GM21423 (cell line): ENCODE data around the gene DIRAS1.

Experiments
- ATAC-seq: cut with Tn5 transposase; IDR thresholded peaks from one replicate; pipeline ENCODE4 v1.9.1; 2021; ENCODE audit warnings: mild to moderate bottlenecking, moderate library complexity; ENCODE audit not compliant: unreplicated experiment

DIRAS1 gene

DNA sequence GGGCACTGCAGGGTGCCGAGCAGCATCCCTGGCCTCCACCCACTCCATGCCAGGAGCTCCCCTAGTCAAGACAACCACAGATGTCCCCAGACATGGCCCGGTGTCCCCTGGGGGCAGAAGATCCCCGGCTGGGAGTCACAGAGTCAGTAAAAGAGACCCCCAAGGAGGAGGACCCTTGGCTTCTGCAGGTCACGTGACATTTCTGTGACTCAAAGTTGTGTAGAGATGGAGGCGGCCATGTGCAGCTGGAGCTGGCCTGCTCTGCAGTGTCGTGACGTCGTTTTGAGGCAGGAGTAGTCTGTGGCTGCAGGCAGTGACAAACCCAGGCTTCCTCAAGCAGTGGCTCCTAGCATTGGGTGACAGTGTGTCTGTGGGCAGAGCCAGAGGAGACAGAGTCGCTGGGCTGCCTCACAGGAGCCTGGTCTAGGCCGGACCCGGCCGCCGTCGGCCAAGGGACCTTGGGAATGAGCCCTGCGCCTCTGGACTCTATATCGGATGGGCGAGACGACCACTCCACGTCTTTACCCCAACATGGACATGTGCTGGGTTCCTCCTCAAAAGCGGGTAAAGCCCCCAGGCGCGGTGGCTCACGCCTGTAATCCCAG lies 7.7 kb upstream of the DIRAS1 start:
- ATAC-seq, result no peak

DNA sequence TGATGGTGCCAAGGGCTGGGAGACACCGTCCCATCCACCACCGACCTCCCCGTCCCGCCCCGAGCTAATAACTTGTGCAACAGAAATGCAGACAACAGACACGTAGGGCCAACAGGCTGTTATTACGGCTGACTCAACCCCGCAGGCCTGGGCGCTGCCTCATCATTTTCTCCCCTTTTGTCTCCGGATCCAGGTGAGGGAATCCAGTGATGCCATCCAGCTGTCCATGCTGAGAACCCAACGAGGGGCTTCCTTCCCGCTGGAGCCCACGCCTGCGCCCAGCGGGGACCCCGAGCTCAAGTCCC lies 6.4 kb upstream of the DIRAS1 start:
- no peak for ATAC-seq

DNA sequence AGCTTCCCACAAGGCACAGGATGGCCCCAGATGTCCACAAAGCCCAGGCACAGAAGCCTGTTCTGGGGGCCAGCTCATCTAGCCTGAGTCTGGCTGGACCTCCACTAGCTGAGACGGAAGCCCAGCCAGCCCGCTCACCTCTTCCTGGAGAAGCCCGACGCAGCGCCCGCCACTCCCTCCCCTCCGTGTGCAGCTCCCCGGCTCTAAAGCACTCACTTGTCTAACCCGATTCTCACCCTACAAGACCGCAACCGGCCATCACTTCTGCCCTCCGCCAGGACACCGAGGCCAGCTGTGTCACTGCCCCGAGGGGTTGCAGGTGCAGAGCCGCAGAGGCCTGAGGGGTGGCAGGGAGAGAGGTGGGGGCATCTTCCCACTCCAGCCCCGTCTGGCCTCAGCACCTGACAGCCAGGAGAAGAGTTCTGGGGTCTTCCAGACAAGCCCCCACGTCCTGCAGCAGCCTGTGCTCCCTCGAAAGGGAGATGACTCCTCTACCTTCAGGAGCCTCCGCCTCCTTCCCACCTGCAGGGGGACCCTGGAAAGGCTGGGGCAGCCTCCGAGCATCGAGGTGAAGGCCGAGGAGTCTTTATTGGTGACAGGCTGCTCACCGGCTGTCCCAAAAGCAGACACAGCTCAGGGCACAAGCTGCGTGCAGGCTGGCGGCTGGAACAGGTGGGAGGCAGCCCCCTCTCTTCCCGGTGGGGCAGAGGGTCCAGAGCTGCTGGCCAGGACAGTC lies 5.9 kb upstream of the DIRAS1 start:
- no peak for ATAC-seq

DNA sequence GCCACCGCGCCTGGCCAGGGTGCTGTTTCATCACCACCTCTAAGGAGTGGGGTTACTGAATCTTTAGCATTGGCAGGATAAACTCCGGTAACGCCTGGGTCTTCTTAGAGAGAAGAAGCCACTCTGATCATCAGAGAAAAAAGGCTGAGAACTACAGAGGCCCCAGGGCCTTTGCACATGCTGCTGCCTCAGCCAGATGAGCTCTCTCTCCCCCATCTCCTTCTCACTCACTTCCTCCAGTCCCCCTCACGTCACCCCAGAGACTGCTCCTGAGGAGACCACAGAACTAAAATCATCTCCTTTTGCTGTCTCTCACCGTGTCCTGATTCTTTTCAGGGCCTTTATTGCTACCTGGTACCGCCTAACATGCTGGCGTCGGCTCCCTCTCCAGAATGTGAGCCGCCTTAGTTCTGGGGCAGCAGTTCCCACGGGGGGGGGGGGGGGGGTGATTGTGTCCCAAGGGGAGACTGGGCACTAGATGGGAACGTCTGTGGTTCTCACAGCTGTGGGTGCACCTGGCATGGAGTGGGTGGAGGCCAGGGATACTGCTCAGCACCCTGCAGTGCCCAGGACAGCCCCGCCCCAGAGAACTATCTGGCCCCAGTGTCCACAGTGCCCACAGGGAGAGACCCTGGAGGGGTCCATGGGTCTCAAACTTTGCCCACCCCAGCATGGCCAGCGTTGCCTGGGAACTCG lies 5.1 kb upstream of the DIRAS1 start:
- no peak for ATAC-seq

DNA sequence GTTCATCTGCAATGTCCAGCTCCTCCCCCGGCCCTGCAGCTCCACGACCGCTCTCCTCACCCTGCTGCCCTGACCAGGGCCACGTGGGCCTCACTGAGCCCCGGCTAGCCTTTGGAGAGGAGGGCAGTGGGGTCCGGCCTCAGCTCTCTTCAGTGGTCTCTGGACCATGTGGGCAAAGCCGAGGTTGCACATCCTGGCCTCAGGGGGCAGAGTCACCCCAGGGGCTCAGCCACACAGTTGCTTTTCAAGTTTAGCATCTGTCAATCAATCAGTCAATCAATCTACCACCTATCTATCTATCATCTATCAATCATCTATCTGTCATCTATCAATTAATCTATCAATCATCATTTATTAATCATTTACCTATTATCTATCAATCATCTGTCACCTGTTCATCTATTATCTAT lies 3.0 kb upstream of the DIRAS1 start:
- no peak for ATAC-seq

DNA sequence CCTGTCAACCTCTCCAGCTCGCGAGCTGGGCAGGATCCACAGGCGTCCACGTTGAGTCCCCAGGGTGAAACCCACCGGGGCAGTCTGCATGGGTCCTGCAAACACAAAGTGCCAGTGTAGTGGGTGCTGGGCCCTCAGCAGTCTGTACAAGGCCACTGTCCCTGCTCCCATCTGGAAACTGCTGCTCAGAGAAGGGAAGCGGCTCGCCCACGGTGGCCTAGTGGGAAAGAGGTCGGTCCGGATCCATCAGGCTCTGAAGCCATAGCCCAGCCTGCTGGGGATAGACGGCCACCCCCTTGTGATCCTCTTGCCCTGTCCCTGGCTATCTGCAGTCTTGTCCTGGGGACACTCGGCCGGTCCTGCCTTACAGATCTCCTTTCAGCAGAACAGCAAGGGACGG lies 2.6 kb upstream of the DIRAS1 start:
- ATAC-seq, result no peak

DNA sequence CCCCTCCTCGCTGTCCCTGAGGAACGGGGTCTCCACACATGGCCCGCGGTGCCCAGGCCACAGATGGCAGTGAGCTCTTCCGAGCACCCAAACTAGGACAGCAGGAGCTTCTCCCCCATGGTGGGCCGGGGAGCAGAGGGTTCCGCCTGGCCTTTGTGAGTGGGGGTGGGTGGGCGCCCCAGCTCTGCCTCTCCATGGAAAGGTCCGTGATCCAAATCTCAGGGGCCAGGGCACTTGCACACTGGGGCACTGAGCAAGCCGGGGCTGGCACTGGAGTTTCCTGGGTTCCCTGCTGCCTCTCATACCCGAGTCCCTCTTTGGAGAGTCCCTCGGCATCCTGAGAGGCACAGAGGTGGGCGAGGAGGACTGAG lies 2.2 kb upstream of the DIRAS1 start:
- ATAC-seq, result no peak

DNA sequence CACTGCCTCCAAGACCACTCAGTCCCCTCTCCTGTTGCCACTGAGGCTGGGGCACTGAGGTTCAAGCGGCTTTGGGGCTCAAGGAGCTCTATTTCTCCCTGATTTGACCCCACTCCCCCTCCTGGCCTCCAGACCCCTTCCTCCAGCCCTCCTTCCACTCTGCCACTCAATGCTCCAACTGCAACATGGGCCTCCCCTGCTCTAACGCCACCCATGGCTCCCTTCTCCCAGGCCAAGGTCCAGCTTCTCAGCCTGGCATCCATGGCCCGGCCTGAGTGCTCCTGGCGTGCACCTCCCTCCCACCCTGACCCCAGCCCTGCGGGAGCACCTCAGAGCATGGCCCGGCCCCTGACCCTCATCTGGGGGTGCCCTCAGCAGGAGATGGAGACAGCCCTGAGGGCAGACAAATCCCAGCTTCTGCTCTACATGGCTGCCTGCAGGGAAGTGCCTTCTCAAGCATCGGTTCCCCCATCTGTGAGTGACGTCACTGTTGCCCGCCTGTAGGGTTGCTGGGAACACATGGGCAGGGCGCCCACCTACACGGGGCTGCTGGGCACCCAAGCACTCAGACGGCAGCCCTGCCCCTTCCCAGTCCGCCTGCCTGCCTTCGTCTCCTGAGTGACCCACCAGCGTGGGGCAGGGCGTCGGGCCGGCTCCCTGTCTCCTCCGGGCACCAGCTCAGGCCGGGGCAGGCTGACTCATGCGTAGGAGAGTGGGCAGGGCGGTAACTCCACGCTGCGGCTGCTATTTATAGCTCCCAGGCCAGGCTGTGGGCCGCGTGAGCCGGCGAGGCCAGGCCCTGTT lies 1.6 kb upstream of the DIRAS1 start:
- ATAC-seq, result no peak

DNA sequence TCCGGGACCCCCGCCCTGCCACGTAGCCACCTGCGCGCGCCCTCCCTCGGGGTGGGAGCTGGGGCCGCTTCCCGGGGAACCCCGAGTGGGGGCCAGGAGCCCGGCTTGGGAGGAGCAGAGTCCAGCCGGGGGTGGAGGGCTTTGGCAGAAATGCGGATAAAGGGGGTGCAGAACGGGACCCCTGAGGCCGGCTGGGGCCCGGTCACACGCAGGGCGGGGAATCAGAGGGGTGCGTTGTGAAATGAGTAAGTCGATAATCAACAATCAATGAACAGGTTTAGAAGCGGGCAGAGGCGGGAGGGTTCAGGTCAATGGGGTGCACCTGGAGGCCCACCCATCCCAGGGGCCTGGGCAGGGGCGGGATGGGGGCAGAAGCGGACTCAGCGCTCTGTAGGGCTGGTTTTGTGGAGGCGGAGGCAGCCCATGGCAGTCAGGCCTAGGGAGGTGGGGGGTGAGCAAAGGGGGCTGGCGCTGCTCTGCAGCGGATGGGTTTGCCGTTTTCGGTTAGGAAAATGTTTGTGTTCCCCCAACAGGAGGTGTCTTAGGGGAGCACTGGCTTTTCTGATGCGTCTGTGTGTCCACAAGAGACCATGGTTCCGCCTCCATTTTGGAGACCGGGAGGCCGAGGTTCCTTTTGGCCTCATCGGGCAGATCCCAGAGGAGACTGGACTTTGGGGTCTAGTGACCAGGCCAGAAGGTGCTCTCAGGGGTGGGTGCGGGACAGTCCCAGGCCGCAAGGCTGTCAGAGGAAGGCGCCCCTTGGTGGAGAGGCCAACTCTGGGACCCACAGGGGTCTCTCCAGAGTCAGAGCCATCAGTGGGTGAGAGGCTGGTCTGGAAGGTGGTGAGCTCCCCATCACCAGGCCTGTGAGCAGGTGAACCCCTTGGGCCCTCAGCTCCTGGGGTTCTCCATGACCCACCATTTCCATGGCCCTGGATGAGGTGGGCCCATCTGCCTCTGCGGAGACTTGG lies 683 bp upstream of the DIRAS1 start:
- no peak for ATAC-seq

DNA sequence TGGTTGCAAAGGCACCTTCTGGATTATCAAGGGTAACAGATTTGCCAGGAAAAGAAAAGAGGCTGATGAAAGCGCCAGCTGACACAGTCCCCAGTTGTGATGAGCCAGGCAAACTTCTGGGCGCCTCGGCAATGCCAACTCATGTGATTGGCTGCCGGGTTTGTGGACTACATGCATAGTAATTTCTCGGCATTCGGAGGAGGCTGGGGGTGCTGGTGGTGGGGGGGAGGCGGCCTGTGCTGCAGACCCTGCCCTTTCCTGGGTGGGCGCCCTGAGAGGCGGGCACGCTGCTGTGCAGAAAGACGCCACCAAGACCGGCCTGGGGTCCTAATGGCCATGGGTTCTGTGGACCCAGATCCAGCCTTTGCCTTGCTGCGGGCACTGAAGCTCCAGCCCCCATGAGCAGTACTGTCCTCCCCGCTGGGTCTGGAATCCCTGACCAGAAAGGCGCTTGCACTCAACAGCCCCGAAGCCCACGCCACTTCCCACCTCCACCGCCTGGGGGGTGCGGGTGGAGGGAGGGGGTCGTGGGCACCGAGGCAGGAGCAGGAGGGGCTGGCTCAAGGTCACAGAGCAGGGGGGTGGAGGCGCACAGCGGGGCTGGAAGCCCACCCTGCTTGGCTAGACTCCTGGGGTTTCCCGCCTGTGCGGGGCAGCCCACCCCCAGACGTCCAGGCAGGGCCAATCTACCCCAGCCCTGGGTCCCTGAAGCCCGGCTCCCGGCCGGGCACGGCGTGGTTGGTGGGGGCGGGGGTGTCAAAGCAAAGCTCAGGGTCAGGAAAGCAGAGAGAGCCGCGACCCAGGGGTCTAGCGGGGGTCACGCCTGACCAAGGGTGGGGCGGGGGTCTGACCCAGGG lies 1.0 kb downstream of the DIRAS1 start:
- no peak for ATAC-seq

DNA sequence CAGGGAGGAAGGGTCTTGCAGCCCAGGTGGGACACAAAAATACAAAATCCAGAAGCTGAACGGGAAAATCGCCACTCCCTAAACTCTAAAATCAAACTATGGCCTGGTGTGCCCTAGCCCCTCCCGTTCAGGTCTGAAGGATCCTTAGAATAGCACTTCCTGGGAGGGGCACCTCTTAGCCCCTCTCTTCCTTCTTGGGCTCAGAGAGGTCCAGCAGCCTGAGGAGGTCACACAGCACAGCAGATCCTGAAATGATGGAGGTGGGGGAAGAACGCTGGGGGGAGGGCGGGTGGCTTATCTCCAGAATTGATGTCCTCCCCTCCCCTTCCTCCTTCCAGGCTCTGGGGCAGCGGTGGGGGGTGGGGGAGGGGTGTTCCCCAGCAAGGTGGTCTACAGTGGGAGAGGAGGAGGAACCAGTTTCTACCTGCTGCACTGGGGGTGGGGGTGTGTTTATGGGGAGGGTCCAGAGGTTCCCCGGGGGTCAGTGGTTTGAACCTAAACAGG lies 1.9 kb downstream of the DIRAS1 start:
- ATAC-seq, result no peak

DNA sequence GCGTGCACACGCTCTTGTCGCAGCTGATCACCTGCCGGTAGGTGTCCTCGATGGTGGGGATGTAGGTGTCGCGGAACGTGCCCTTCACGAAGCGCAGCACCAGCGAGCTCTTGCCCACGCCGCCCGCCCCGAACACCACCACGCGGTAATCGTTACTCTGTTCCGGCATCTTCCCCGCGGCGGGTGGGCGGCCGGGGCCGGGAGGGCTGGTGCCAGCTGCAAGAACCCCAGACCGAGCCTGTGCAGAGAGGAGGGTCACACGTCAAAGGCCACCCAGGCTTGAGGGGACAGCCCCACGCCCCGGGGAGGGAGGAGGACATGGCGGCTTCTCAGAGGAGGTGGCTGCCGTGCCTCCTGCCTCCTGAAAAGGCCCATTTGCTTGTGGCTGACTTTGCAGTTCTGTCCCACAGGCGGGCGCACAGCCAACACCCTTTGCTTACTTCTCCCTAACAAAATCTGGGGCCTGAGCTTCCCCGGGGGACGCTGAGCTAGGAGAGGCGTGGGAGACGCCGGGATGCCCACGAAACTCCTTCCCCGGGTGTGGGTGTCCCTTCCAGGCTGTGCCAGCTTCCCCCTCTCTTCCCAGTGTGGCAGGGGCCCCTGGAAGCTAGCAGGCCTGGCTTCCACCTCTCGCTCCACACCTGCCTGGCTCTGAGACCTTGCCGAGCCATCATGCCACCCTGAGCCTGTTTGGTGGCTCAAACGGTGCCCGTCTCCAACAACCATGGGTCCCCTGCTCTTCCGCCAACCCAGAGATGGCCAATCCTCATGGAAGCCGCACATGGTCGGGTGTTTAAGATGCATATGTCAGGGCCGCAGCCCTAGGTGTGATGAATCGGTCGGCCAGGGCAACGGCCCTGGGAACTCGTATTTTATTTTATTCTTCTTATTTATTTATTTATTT lies 3.3 kb downstream of the DIRAS1 start:
- ATAC-seq, result no peak

DNA sequence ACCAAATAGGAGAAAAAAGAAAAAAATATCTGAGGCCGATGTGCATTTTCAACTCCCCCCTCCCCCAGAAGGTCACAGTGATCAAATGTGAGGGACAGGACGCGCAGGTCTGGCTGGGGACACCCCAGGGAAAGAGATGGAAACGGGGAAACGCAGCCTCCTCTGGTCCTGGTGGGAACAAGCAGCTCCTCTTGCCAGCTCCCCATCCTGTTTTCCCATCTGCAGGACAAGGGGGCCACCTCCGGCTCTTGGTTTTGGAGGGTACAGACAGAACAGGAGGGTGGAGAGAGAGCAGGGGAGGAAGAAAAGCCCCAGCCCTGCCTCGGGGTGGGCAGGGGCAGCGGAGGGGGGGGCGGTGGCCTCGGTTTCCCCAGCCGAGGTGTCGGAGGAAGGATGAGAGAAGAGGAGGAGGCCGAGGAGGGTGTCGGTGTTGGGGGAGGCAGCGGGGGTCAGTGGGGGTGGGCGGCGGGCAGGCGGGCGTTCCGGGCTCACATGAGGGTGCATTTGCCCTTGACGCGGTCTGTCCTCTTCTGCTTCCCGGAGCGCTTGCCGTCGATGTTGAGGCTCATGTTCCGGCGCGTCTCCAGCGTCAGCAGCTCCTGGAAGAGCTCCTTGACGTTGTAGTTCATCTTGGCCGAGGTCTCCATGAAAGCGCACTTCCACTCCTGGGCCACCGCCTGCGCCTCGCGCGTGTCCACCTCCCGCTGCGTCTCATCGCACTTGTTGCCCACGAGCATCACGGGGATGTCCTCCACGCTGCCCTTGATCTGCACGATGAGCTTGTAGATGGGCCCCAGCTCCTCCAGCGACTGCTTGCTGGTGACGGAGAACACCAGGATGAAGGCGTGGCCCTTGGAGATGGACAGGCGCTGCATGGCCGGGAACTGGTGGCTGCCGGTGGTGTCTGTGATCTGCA lies 4.2 kb downstream of the DIRAS1 start:
- no peak for ATAC-seq

DNA sequence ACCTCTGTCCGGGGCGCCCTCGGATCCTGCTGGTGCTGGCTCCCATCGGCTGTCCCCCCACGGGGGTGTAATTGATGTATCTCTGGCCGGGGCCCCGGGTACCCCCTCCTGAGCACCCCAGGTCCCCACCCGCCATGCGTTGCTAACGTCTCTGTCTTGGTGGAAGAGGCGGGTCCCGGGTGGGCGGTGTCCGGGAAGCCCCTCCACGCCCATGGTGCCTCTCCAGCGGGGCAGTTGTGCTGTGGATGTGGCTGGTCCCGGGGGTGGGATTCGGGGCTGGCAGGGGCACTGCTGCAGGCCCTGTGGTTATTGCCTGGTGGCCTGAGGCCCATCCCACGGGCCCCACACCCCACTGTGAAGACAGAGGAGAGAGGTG lies 4.9 kb downstream of the DIRAS1 start:
- ATAC-seq, result no peak

DNA sequence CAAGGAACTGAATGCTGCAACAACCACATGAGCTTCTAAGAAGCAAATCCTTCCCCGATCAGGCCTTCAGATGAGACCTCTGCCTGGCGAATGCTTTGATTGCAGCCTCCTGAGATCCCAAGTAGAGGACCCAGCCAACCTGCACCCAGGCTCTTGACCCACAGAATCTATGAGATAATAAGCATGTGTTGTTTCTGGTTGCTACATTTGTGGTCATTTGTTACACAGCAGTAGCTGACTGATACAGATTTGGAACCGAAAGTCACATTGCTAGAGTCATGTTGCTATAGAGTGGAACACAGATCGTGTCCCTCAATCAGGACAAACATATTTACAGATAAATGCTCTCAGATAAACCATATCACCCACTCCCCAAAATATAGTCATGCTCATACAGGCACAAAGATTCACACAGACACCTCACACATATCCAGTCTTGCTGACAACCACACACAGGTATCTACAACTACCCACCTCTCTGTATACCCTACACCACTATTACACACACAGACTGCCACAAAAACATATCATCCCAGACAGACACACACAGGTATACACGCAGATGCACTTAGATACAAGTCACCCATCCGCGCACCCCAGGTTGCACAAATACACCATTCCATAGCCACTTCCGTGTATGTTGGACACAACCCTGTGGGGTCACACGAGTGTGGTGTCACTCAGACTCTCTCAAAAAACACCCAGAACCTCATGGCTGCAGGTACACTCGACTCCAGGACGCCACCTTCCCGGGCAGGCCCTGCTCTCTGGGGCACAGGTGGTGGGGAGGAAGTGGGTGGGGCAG lies 5.5 kb downstream of the DIRAS1 start:
- ATAC-seq, result no peak

DNA sequence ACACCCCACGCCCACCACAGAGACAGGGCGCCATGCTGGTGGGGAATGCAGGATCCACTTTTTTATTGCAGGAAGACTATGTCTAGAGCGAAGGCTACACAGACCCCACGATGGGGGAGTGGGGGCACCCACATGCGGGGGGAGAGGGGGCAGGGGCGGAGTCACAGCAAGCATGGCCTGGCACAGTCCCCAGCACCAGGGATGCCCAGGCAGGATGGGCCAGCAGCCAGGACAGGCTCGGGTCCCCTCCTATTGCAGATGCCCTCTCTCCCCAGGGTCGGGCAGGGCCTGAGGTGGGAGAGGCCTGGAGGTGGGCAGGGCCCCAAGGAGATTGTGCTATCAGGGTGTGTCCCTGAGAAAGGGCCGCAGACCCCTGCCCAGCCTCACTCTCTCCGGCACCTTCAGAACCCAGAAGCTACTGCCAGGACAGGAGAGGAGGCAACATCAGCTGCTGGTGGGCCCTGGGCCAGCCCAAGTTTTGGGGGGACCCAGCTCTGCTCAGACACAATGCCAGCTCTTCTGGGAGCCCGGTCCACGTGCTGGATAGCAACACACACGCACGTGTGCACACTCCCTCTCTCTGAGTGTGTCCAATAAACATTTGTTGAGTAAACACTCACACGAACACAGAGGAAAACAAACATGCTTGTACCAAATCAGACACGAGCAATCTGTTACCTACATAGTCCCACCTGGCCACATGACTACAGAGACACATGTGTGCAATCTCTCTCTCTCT lies 6.5 kb downstream of the DIRAS1 start:
- no peak for ATAC-seq
